Kidney epithelial cell (primary cell): ENCODE results near the gene LRRN3. TPM values are rescaled to one million over a fixed set of nuclear protein-coding genes. Genes with fewer than 3 reads are reported as not detected.

ENCODE experiments used
- DNase-seq: peaks from one replicate; pipeline ENCODE4 v3.0.0-alpha.2; 2010; ENCODE audit warnings: low read depth
- H3K27me3 ChIP-seq: 2 replicates; pipeline ENCODE4 v1.6.0; 2011; ENCODE audit warnings: low read length; ENCODE audit not compliant: control insufficient read depth, insufficient read depth
- H3K36me3 ChIP-seq: 2 replicates; pipeline ENCODE4 v1.5.1; 2011; ENCODE audit warnings: low read length; ENCODE audit not compliant: control insufficient read depth, insufficient read depth
- H3K4me3 ChIP-seq: 2 replicates; pipeline ENCODE4 v1.5.1; 2011; ENCODE audit warnings: low read depth, mild to moderate bottlenecking, control low read depth, low read length
- CTCF ChIP-seq: IDR thresholded peaks from 2 replicates; pipeline ENCODE4 v1.5.1; 2011; ENCODE audit warnings: mild to moderate bottlenecking, moderate library complexity, low read length, control low read depth, inconsistent platforms; ENCODE audit not compliant: insufficient read depth, poor library complexity, severe bottlenecking
- total RNA-seq: library from RNA; depleted of rRNA; stranded (reverse); fragments of >200 nt; gene quantifications from 2 replicates; pipeline ENCODE4 v1.2.3, GENCODE V29; 2015

Gene LRRN3
- total RNA-seq, 1 donor from 2014 or later, result 0.38 TPM

GRCh38 chr7:111112439-111112838, 21.5 kb downstream of the LRRN3 start:
- Histone ChIP-seq H3K36me3 (no peaks in the 10 kb centered on the region), H3K4me3 (no peak overlapping the region), H3K27me3 (no peaks in the 10 kb centered on the region)
- DNase-seq, result no peak
- TF ChIP-seq CTCF, result no peak

GRCh38 chr7:111113263-111114017, 22.5 kb downstream of the LRRN3 start:
- no peak for TF ChIP-seq CTCF
- Histone ChIP-seq H3K27me3 (no peaks in the 10 kb centered on the region), H3K4me3 (no peak overlapping the region), H3K36me3 (no peaks in the 10 kb centered on the region)
- peak; percentile 53 for DNase-seq

- no peak for TF ChIP-seq CTCF
- H3K4me3 ChIP-seq, result no peak overlapping the region
Observed at GRCh38 chr7:111115966-111116365, 25.0 kb downstream of the LRRN3 start.

DNA sequence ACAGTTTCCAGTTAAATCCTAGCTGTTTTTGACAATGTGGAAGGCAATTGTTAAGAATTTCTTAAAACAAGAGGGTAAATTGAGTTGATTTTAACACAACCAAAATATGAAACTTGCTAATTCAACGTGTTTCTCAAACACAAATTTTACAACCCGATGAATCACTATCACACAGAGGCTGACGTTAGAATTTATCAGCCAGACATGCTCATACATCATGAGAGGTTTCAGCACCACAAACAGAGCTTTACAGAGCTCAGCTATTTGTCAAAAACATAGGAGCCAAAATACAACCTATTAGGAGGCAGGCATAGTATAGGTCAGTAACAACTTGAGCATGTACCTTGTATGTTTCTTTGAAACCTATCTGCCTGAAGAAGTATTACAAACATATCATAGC, 36.1 kb downstream of the LRRN3 start:
- Histone ChIP-seq H3K27me3 (no peaks in the 10 kb centered on the region), H3K4me3 (no peak overlapping the region), H3K36me3 (no peaks in the 10 kb centered on the region)
- TF ChIP-seq CTCF, result no peak
- DNase-seq, result no peak

More at GRCh38 chr7:111115966-111116365, 25.0 kb downstream of the LRRN3 start:
- no peak for DNase-seq
- H3K36me3 ChIP-seq, result no peaks in the 10 kb centered on the region
- no peaks in the 10 kb centered on the region for H3K27me3 ChIP-seq

- DNase-seq, result no peak
- H3K4me3 ChIP-seq, result no peak overlapping the region
- H3K36me3 ChIP-seq, result no peaks in the 10 kb centered on the region
- TF ChIP-seq CTCF, result no peak
- no peaks in the 10 kb centered on the region for H3K27me3 ChIP-seq
Observed at GRCh38 chr7:111129435-111129834, 38.5 kb downstream of the LRRN3 start.

- no peak for DNase-seq
Observed at GRCh38 chr7:111132833-111133232, 41.9 kb downstream of the LRRN3 start.

More at GRCh38 chr7:111132833-111133232, 41.9 kb downstream of the LRRN3 start:
- no peaks in the 10 kb centered on the region for H3K36me3 ChIP-seq
- H3K27me3 ChIP-seq, result no peaks in the 10 kb centered on the region
- TF ChIP-seq CTCF, result no peak
- H3K4me3 ChIP-seq, result no peak overlapping the region
